Neural progenitor cell (in vitro differentiated cells): Measurements from ENCODE around the gene COL4A2. TPM values are rescaled to one million over a fixed set of nuclear protein-coding genes. Genes with fewer than 3 reads are reported as not detected.

Source experiments
- DNase-seq: peaks from one replicate; pipeline ENCODE4 v3.0.0-alpha.2; 2016; ENCODE audit warnings: low spot score
- H2AFZ ChIP-seq: fragments of 200-600 bp; sonication (generic); replicated peaks from 2 replicates; pipeline ENCODE4 v1.6.1; 2016; ENCODE audit warnings: antibody characterized with exemption
- H3F3A ChIP-seq: fragments of 200-600 bp; sonication (generic); 2 replicates; pipeline ENCODE4 v1.6.1; 2016; ENCODE audit warnings: antibody characterized with exemption, low read depth
- H3K27ac ChIP-seq: fragments of 200-600 bp; sonication (generic); 2 replicates; pipeline ENCODE4 v1.5.1; 2016; ENCODE audit warnings: mild to moderate bottlenecking
- H3K27me3 ChIP-seq: fragments of 200-600 bp; sonication (generic); 2 replicates; pipeline ENCODE4 v1.6.1; 2016; ENCODE audit warnings: mild to moderate bottlenecking, moderate library complexity
- H3K36me3 ChIP-seq: fragments of 200-600 bp; sonication (generic); 2 replicates; pipeline ENCODE4 v1.5.1; 2016
- H3K4me1 ChIP-seq: fragments of 200-600 bp; sonication (generic); 2 replicates; pipeline ENCODE4 v1.6.1; 2016; ENCODE audit warnings: mixed run types
- H3K4me2 ChIP-seq: fragments of 200-600 bp; sonication (generic); 2 replicates; pipeline ENCODE4 v1.6.1; 2016
- H3K4me3 ChIP-seq: fragments of 200-600 bp; sonication (generic); 2 replicates; pipeline ENCODE4 v1.5.1; 2016
- H3K79me2 ChIP-seq: fragments of 200-600 bp; sonication (generic); 2 replicates; pipeline ENCODE4 v1.6.1; 2016; ENCODE audit warnings: low read depth
- H3K9ac ChIP-seq: fragments of 200-600 bp; sonication (generic); 2 replicates; pipeline ENCODE4 v1.6.1; 2016
- H3K9me3 ChIP-seq: fragments of 200-600 bp; sonication (generic); 2 replicates; pipeline ENCODE4 v1.5.1; 2016; ENCODE audit warnings: low read depth
- H4K20me1 ChIP-seq: fragments of 200-600 bp; sonication (generic); 2 replicates; pipeline ENCODE4 v1.6.1; 2016; ENCODE audit warnings: low read depth
- H3K27ac Mint-ChIP-seq: 3 replicates; pipeline ENCODE4 v1.8.0; 2021; ENCODE audit warnings: mixed read lengths
- H3K27me3 Mint-ChIP-seq: 2 replicates; pipeline ENCODE4 v1.8.0; 2022; ENCODE audit warnings: low read depth, mild to moderate bottlenecking, inconsistent platforms, moderate library complexity, mixed read lengths; ENCODE audit not compliant: insufficient read depth
- H3K36me3 Mint-ChIP-seq: 3 replicates; pipeline ENCODE4 v1.8.0; 2021; ENCODE audit warnings: mixed read lengths
- H3K4me1 Mint-ChIP-seq: 3 replicates; pipeline ENCODE4 v1.8.0; 2021; ENCODE audit warnings: mixed read lengths
- H3K4me3 Mint-ChIP-seq: 3 replicates; pipeline ENCODE4 v1.8.0; 2021; ENCODE audit warnings: mild to moderate bottlenecking, moderate library complexity, mixed read lengths
- H3K9me3 Mint-ChIP-seq: 3 replicates; pipeline ENCODE4 v1.8.0; 2020; ENCODE audit warnings: mixed read lengths
- EZH2 ChIP-seq: fragments of 200-600 bp; sonication (generic); IDR thresholded peaks from 2 replicates; pipeline ENCODE4 v1.6.1; 2017; ENCODE audit warnings: antibody characterized with exemption, mild to moderate bottlenecking, moderate library complexity
- EZH2phosphoT487 ChIP-seq: fragments of 200-600 bp; sonication (generic); IDR thresholded peaks from 2 replicates; pipeline ENCODE4 v1.6.1; 2017; ENCODE audit warnings: antibody characterized with exemption
- total RNA-seq: library from RNA; depleted of rRNA; stranded (reverse); fragments of >200 nt; gene quantifications from 2 replicates; pipeline ENCODE4 v1.2.3, GENCODE V29; 2015; ENCODE audit warnings: low replicate concordance
- TF ChIP-seq, protein P1 (sequence below): fragments of 200-600 bp; sonication (generic); IDR thresholded peaks from 2 replicates; pipeline ENCODE4 v1.5.1; 2017; ENCODE audit warnings: antibody characterized with exemption, mild to moderate bottlenecking

The COL4A2 gene
- total RNA-seq, 1 donor from 2014 or later, result 73.6 TPM

DNA sequence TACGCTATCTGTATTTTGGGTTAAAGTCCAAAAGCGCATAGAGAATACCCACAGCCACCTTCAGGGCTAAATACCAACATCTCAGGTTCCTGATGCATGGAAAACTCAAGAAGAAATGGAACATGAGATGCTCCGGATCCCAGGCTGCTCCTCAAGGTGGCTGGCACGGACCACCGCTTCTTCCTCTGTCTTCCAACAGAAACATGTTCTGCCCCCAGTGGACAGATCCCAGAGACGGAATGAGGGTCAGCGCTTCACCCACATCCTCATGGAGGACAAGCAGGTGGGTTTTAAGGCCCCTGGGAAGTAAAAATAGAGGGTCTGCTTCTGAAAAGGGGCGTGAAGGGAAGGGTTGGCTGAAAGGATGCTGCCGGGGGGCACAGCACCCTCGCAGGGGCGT is 17.4 kb upstream of the COL4A2 start:
- Mint-ChIP-seq H3K9me3 (peaks cover 10% of the 10 kb centered on the region), H3K27me3 (peaks cover 5% of the 10 kb centered on the region), H3K36me3 (peaks cover 22% of the 10 kb centered on the region), H3K4me3 (no peak overlapping the region), H3K27ac (no peak overlapping the region), H3K4me1 (peaks cover 10% of the 10 kb centered on the region)
- Histone ChIP-seq H3K9me3 (no peaks in the 10 kb centered on the region), H3F3A (no peaks in the 10 kb centered on the region), H3K36me3 (no peaks in the 10 kb centered on the region), H3K27ac (no peak overlapping the region), H3K9ac (no peak overlapping the region), H3K79me2 (peaks cover 4% of the 10 kb centered on the region), H3K4me1 (peaks cover 3% of the 10 kb centered on the region), H2AFZ (no peak overlapping the region), H3K27me3 (no peaks in the 10 kb centered on the region), H3K4me2 (no peak overlapping the region), H4K20me1 (peaks cover 16% of the 10 kb centered on the region), H3K4me3 (no peak overlapping the region)
- DNase-seq, result no peak
- TF ChIP-seq, protein P1, sequence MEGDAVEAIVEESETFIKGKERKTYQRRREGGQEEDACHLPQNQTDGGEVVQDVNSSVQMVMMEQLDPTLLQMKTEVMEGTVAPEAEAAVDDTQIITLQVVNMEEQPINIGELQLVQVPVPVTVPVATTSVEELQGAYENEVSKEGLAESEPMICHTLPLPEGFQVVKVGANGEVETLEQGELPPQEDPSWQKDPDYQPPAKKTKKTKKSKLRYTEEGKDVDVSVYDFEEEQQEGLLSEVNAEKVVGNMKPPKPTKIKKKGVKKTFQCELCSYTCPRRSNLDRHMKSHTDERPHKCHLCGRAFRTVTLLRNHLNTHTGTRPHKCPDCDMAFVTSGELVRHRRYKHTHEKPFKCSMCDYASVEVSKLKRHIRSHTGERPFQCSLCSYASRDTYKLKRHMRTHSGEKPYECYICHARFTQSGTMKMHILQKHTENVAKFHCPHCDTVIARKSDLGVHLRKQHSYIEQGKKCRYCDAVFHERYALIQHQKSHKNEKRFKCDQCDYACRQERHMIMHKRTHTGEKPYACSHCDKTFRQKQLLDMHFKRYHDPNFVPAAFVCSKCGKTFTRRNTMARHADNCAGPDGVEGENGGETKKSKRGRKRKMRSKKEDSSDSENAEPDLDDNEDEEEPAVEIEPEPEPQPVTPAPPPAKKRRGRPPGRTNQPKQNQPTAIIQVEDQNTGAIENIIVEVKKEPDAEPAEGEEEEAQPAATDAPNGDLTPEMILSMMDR, result no peak
- TF ChIP-seq EZH2phosphoT487, result no peak
- TF ChIP-seq EZH2, result no peak

DNA sequence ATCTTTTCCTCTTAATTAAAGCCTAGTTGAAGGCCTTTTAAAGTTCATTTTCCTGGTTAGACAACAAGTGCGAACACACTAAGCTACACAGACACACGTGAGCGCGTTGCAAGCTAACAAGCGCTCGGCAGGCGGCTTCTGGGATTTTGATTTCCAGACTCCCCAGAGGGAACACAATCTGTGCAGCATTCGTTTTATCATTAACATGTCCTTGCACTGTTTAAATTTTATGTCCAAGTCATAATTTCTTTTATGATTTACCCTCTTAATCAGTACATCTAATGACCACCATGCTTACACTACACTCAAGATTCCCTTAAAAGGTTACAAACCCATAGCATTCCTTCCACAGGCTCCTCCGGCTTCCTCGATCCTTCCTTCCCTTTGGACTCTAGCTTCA is 16.9 kb upstream of the COL4A2 start:
- DNase-seq, result no peak
- H3K36me3 Mint-ChIP-seq, result peaks cover 21% of the 10 kb centered on the region
- H3K9me3 Mint-ChIP-seq, result peaks cover 12% of the 10 kb centered on the region
- H3K27ac ChIP-seq, result no peak overlapping the region
- H3K27me3 Mint-ChIP-seq, result peaks cover 5% of the 10 kb centered on the region
- no peak overlapping the region for H3K4me3 ChIP-seq
- no peak overlapping the region for H3K4me3 Mint-ChIP-seq
- H3K27me3 ChIP-seq, result no peaks in the 10 kb centered on the region
- no peak for TF ChIP-seq EZH2
- TF ChIP-seq EZH2phosphoT487, result no peak
- TF ChIP-seq, protein P1, result no peak
- H3K9me3 ChIP-seq, result no peaks in the 10 kb centered on the region
- H3K4me1 Mint-ChIP-seq, result peaks cover 13% of the 10 kb centered on the region
- no peaks in the 10 kb centered on the region for H3F3A ChIP-seq
- H4K20me1 ChIP-seq, result peaks cover 16% of the 10 kb centered on the region
- H3K4me2 ChIP-seq, result no peak overlapping the region
- no peak overlapping the region for H3K27ac Mint-ChIP-seq
- H3K9ac ChIP-seq, result no peak overlapping the region
- no peaks in the 10 kb centered on the region for H3K36me3 ChIP-seq
- peaks cover 3% of the 10 kb centered on the region for H3K4me1 ChIP-seq
- H3K79me2 ChIP-seq, result peaks cover 4% of the 10 kb centered on the region
- no peak overlapping the region for H2AFZ ChIP-seq

DNA sequence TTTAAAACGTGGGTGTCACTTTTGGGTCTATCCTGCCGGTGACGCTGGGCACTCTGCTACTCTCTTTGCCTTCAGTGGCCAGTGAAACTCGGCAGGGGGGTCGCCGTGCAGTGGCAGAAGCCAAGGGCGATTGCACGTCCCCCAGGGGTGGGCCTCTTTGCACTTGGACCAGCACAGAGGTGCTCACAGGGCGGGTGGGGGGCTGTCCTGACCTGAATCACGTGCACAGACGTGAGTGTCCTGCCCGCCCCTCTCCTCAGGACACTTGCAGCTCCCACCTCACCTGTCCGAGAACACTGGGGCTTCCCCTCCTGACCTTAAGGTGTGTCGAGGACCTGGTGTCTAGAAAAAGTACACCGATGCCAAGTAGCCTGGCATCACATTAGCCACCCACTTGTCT is 16.3 kb upstream of the COL4A2 start:
- H4K20me1 ChIP-seq, result peaks cover 16% of the 10 kb centered on the region

More for the DNA sequence above, 16.3 kb upstream of the COL4A2 start:
- H3K4me3 ChIP-seq, result no peak overlapping the region
- Mint-ChIP-seq H3K36me3 (peaks cover 21% of the 10 kb centered on the region), H3K27me3 (peaks cover 2% of the 10 kb centered on the region), H3K4me3 (no peak overlapping the region), H3K4me1 (peaks cover 13% of the 10 kb centered on the region), H3K9me3 (peaks cover 12% of the 10 kb centered on the region), H3K27ac (no peak overlapping the region)
- no peak for TF ChIP-seq EZH2
- TF ChIP-seq, protein P1, result no peak
- no peak for TF ChIP-seq EZH2phosphoT487
- no peak overlapping the region for H2AFZ ChIP-seq
- H3K27me3 ChIP-seq, result no peaks in the 10 kb centered on the region
- H3F3A ChIP-seq, result no peaks in the 10 kb centered on the region
- H3K79me2 ChIP-seq, result peaks cover 7% of the 10 kb centered on the region
- H3K36me3 ChIP-seq, result no peaks in the 10 kb centered on the region
- H3K4me1 ChIP-seq, result peaks cover 3% of the 10 kb centered on the region
- H3K4me2 ChIP-seq, result no peak overlapping the region
- no peak for DNase-seq
- no peak overlapping the region for H3K9ac ChIP-seq
- no peak overlapping the region for H3K27ac ChIP-seq
- H3K9me3 ChIP-seq, result no peaks in the 10 kb centered on the region
